Pancreas (tissue), 10 donors: Measurements from ENCODE around the gene SLC1A7. TPM values are rescaled to one million over a fixed set of nuclear protein-coding genes. Genes with fewer than 3 reads are reported as not detected.

Experiments
- ATAC-seq, 4 donors: fragments of 200-7000 bp; cut with Tn5 transposase; one replicate each; pipeline versions ENCODE4 v1.8.0 to v1.9.1; 2020; ENCODE audit warnings: mild to moderate bottlenecking in 4 of 4, moderate library complexity in 4 of 4
- DNase-seq, 6 donors: peaks; one replicate each; pipeline ENCODE4 v3.0.0-alpha.2; 2020
- FAIRE-seq: peaks from 2 replicates; lab custom pipeline; 2012; peaks lifted over from hg19 to GRCh38; lab: Jason Lieb, UNC
- H3K27ac ChIP-seq, 4 donors: fragments of 200-600 bp; sonication (generic); 1 replicate in 3 of 4; 2 replicates in 1 of 4; pipeline versions ENCODE4 v1.5.0 to v1.8.0; 2020
- H3K27me3 ChIP-seq, 4 donors: fragments of 200-600 bp; one replicate each; pipeline ENCODE4 v1.8.0; 2021
- H3K36me3 ChIP-seq, 3 donors: fragments of 200-600 bp; sonication (generic) in 1 of 3; one replicate each; pipeline versions ENCODE4 v1.5.0 to v1.8.0; 2020 to 2021
- H3K4me1 ChIP-seq, 3 donors: fragments of 200-600 bp; one replicate each; pipeline ENCODE4 v1.8.0; 2021
- H3K4me3 ChIP-seq, 4 donors: fragments of 200-600 bp; sonication (generic) in 2 of 4; one replicate each; pipeline versions ENCODE4 v1.5.0 to v1.8.0; 2020 to 2021
- H3K9me3 ChIP-seq, 4 donors: fragments of 200-600 bp; one replicate each; pipeline ENCODE4 v1.8.0; 2021
- WGBS, 2 donors: extraction: QIAGEN DNeasy Blood & Tissue Kit; methylation state at CpG; one replicate each; pipeline ENCODE4 v1.1.7; 2013; 5-methylcytosine and 5-hydroxymethylcytosine counted together
- intact Hi-C, 3 donors: fragments of 100-400 bp; cut with DNase I; formaldehyde crosslinking; loops; one replicate each; pipeline versions ENCODE4 v1.11.1 to v1.14.2; 2022
- polyA plus RNA-seq, 2 donors: library from polyadenylated mRNA; stranded (reverse); fragments of 200-250 nt; gene quantifications; one replicate each; pipeline ENCODE4 v1.2.3, GENCODE V29; 2013
- total RNA-seq, 6 donors: library from RNA; stranded (reverse); fragmentation: NEBNext Ultra II Directional in 4 of 6; extraction: Animal tissue kit (Norgen Biotek cat#: 25700) in 4 of 6; gene quantifications; one replicate each; pipeline versions ENCODE4 v1.2.1 to v1.2.4, GENCODE V29; 2021 to 2023
- TF ChIP-seq, protein P1 (sequence below), 4 donors: fragments of 200-600 bp; sonication (generic) in 3 of 4; IDR thresholded peaks; one replicate each; pipeline versions ENCODE4 v1.5.0 to v1.8.0; 2021; ENCODE audit warnings: antibody characterized with exemption in 4 of 4
- donor health status: healthy with polysubstance abuse.
- donor health status: DM: no; HTN: no; CAD: no; lungs with moderate emphysema.
- donor health status: DM: no; HTN: no; CAD: no.
- donor health status: control.
- donor health status: control.
- donor health status: Bipolar disorder and iron deficiency.
- donor health status: DM: yes; HTN: yes; CAD: no.
- donor health status: DM: no; HTN: no; CAD: no.
- donor health status: DM: no; HTN: no; CAD: no.
- donor health status: DM: yes; HTN: yes; CAD: no.

SLC1A7 gene
- total and polyA plus RNA-seq, 8 donors, result 0.15 to 0.35 TPM; not detected in 6

DNA sequence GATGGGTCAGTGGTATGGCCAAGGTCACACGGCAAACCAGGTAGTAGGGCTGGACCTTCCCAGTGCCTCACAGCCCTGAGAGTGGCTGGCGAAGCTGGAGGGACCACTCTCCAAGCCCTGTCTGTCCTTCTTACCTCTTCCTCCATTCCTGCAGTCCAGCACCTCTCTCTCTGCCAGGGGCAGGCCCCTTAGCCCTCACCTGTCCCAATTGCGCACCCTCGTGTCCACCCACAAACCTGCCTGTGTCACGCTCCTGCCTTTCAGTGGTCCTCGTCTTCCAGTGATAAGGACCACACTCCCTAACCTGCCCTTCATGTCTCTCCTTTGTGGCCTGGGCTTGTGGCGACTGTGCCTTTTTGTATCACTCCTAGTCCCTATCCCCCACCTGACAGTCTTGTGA is 77.0 kb downstream of the SLC1A7 start:
- ATAC-seq, result no peak
- intact Hi-C loops, result no loop called here
- H3K4me3 ChIP-seq, result no peak overlapping the region
- no peaks in the 10 kb centered on the region for H3K4me1 ChIP-seq
- no peaks in the 10 kb centered on the region for H3K36me3 ChIP-seq
- no peaks in the 10 kb centered on the region for H3K27me3 ChIP-seq
- H3K9me3 ChIP-seq, result no peaks in the 10 kb centered on the region
- FAIRE-seq, result no peak
- DNase-seq, result peak in 2 of 6 donors; percentile 16 to 25
- 87 to 94% methylated on average over 7 of the region's 7 CpGs for WGBS, 2 donors
- TF ChIP-seq, protein P1, sequence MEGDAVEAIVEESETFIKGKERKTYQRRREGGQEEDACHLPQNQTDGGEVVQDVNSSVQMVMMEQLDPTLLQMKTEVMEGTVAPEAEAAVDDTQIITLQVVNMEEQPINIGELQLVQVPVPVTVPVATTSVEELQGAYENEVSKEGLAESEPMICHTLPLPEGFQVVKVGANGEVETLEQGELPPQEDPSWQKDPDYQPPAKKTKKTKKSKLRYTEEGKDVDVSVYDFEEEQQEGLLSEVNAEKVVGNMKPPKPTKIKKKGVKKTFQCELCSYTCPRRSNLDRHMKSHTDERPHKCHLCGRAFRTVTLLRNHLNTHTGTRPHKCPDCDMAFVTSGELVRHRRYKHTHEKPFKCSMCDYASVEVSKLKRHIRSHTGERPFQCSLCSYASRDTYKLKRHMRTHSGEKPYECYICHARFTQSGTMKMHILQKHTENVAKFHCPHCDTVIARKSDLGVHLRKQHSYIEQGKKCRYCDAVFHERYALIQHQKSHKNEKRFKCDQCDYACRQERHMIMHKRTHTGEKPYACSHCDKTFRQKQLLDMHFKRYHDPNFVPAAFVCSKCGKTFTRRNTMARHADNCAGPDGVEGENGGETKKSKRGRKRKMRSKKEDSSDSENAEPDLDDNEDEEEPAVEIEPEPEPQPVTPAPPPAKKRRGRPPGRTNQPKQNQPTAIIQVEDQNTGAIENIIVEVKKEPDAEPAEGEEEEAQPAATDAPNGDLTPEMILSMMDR (IDR thresholded peaks at IDR 0.05), result no peak
- H3K27ac ChIP-seq, result no peak overlapping the region

DNA sequence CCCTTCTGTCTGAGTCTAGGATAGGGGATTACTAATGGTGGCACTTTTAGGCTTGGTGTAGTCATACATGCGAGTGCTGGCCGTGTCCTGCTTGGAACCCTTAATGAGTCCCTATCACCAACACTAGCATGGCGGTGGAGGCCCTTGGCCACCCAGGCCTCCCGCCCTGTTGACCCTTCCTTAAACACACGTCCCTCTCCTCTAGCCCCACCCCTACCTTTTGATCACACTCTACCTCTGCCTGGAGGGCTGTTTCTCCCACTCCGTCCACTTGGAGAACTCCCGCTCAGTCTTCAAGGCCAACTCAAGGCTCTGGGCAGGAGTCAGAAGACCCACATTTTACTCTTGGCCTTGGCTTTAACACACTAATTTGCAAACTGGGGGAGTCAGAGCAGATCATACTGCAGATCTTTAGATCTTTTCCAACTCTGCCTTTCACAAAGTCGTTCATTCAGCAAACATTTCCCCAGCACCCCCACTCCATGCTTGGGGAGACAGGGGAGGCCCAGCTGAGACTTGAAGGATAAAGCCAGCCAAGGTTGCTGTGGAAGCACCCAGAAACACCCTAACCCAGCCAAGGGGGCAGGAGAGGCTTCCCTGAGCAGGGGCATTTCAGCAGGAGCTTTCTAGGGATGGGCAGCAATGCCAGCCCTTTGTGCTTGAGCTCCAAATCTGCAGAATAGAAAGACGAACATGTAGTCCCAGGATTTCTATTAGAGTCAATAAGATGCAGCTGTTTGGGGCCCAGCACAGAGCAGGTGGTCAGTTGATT is 78.5 kb downstream of the SLC1A7 start:
- no peak for FAIRE-seq
- H3K9me3 ChIP-seq, result no peaks in the 10 kb centered on the region
- no peaks in the 10 kb centered on the region for H3K4me1 ChIP-seq
- no peaks in the 10 kb centered on the region for H3K36me3 ChIP-seq
- intact Hi-C loops, result no loop called here
- DNase-seq, result no peak
- 90 to 93% methylated on average over 9 of the region's 9 CpGs for WGBS, 2 donors
- no peak overlapping the region for H3K27ac ChIP-seq
- no peak overlapping the region for H3K4me3 ChIP-seq
- ATAC-seq, result no peak
- H3K27me3 ChIP-seq, result no peaks in the 10 kb centered on the region
- TF ChIP-seq, protein P1 (IDR thresholded peaks at IDR 0.05), result no peak

DNA sequence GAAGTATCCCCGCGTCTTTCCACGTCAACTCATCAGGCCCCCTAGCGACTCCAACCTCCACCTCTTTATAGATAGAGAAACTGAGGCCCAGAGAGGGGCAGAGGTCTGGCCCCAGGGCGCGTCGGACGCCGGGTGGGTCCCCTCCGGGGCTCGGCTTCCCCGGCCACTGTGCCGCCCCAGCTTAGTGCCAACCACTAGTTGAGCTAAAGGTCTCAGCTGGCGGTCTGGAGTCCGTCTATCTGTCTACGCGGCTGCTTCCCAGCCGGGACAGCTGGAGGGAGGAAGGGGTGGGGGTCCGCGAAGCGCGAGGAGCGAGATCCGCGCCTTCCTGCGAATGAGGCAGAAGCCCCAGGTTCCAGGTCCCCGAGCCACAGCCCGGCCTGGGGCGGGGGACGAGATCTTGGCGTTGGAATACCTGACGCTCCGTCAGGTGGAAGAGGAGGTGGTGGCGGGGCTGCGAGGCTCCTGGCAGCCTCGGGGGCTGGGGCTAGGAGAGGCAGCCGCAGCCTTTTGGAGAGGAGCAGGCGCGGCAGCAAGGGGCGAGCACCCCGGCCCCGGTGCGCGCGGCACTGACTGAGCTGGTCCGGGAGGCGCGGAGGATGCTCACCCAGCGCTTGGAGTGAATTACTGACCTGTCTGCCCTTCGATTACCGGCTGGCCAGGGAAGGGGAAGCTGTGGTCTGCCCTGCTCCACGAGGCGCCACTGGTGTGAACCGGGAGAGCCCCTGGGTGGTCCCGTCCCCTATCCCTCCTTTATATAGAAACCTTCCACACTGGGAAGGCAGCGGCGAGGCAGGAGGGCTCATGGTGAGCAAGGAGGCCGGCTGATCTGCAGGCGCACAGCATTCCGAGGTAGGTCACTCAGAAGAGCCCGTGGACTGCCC is 79.5 kb downstream of the SLC1A7 start:
- intact Hi-C loops, result no loop called here
- 26 to 30% methylated on average over 51 to 61 of the region's 61 CpGs for WGBS, 2 donors
- peak in 2 of 6 donors; percentile 60 to 70 for DNase-seq
- Histone ChIP-seq H3K36me3 (no peaks in the 10 kb centered on the region), H3K27me3 (no peaks in the 10 kb centered on the region), H3K4me1 (no peaks in the 10 kb centered on the region), H3K9me3 (no peaks in the 10 kb centered on the region), H3K27ac (no peak overlapping the region), H3K4me3 (peak overlapping the region; percentile 15 to 59 (median 46))
- peak; percentile 25 to 44 (median 34) for ATAC-seq
- no peak for FAIRE-seq
- TF ChIP-seq, protein P1 (IDR thresholded peaks at IDR 0.05), result no peak

DNA sequence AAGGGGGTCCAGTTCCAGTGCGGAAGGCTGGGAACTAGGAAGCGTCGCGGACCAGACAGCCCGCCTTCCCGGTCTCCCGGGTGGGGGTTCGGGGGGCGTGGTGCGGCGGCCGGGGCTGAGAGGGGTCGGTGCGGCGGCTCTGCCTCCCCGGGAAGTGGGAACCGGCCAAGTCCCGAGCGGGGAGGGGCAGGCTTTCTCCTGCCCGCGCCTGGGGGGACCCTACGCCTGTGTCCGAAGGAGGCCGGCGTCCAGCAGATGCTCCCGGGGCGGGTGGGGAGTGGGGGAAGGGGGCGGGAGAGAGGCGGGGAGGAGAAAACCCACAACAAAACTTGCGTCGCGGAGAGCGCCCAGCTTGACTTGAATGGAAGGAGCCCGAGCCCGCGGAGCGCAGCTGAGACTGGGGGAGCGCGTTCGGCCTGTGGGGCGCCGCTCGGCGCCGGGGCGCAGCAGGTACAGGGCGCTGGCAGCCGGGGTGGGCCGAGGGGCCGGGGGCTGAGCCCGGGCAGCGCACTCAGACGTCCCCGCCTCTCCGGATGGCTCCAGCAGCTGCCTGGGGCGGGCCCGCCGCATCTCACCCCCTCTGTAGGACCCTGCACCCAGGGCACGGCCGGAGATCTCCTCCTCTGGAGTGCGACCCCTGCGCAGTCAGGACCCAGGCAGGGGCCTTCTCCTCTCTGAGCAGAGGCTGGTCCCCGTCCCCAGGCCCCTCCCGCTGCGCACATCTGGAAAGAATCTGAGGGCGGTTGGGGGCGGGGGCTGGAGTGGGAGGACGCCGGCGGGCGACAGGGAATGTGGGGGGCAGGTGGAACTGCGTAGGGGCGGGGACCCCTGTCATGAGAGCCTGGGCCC is 80.4 kb downstream of the SLC1A7 start, which contains the start of gene PODN:
TSS of gene PODN (plus strand) at position 355 of the 849 bp plus-strand sequence. CDS start 7,643 bp downstream, outside the sequence.
- Histone ChIP-seq H3K27ac (peak within 1 kb of the TSS in 2 of 4 donors; percentile 12 to 19), H3K27me3 (no peaks in the 10 kb centered on the region), H3K9me3 (no peaks in the 10 kb centered on the region), H3K4me3 (peak within 1 kb of the TSS; percentile 15 to 59 (median 46)), H3K4me1 (no peaks in the 10 kb centered on the region), H3K36me3 (no peaks in the 10 kb centered on the region)
- WGBS, 2 donors, result 2% methylated on average over 44 to 73 of the region's 73 CpGs
- ATAC-seq (peak; percentile 54 to 68 (median 62)), FAIRE-seq (no peak), DNase-seq (peak in 2 of 6 donors; percentile 65 to 67)
- intact Hi-C loops, result no loop called here
- TF ChIP-seq, protein P1 (IDR thresholded peaks at IDR 0.05), result no peak
